Gastroesophageal sphincter (tissue), 4 donors: ENCODE results near the gene C19orf38. TPM values are rescaled to one million over a fixed set of nuclear protein-coding genes. Genes with fewer than 3 reads are reported as not detected.

ENCODE experiments used
- ATAC-seq: fragments of 150-250 bp; one replicate; pipeline ENCODE4 v1.9.1; 2016; ENCODE audit warnings: mild to moderate bottlenecking, moderate library complexity
- H3K27ac ChIP-seq, 4 donors: fragments of 200-600 bp; sonication (generic) in 3 of 4; 1 replicate in 3 of 4; 2 replicates in 1 of 4; pipeline ENCODE4 v1.5.1; 2016 to 2019
- H3K27me3 ChIP-seq: fragments of 200-600 bp; sonication (generic); one replicate; pipeline ENCODE4 v1.5.1; 2019
- H3K36me3 ChIP-seq, 2 donors: fragments of 200-600 bp; sonication (generic); one replicate each; pipeline ENCODE4 v1.5.1; 2019; ENCODE audit warnings: control low read depth in 1 of 2
- H3K4me1 ChIP-seq, 3 donors: fragments of 200-600 bp; sonication (generic); 1 replicate in 2 of 3; 2 replicates in 1 of 3; pipeline ENCODE4 v1.5.1; 2016 to 2019; ENCODE audit warnings: control low read depth in 2 of 3
- H3K4me3 ChIP-seq, 2 donors: fragments of 200-600 bp; sonication (generic); one replicate each; pipeline ENCODE4 v1.5.1; 2019; ENCODE audit warnings: mild to moderate bottlenecking in 1 of 2, moderate library complexity in 1 of 2
- H3K9me3 ChIP-seq, 3 donors: fragments of 200-600 bp; sonication (generic); one replicate each; pipeline ENCODE4 v1.5.1; 2017 to 2019; ENCODE audit warnings: control low read depth in 2 of 3
- CTCF ChIP-seq, 4 experiments: fragments of 200-600 bp in 2 of 4; fragments of 450-650 bp in 2 of 4; sonication (generic) in 1 of 4; IDR thresholded peaks; one replicate each; pipeline ENCODE4 v1.5.1; 2017 to 2019; ENCODE audit warnings: antibody characterized with exemption in 4 of 4, mild to moderate bottlenecking in 2 of 4, moderate library complexity in 2 of 4
- EP300 ChIP-seq: sonication (generic); formaldehyde crosslinking; IDR thresholded peaks from one replicate; pipeline ENCODE4 v1.6.1; 2017; ENCODE audit warnings: antibody characterized with exemption, mild to moderate bottlenecking
- POLR2A ChIP-seq, 2 donors: fragments of 450-650 bp; IDR thresholded peaks; one replicate each; pipeline ENCODE4 v1.6.1; 2017; ENCODE audit warnings: antibody characterized with exemption in 2 of 2, mild to moderate bottlenecking in 2 of 2, moderate library complexity in 1 of 2
- POLR2AphosphoS5 ChIP-seq: sonication (generic); formaldehyde crosslinking; IDR thresholded peaks from one replicate; pipeline ENCODE4 v1.6.1; 2017; ENCODE audit warnings: antibody characterized with exemption
- WGBS, 2 donors: methylation state at CpG; one replicate each; pipeline ENCODE4 v1.1.5; 2018; ENCODE audit warnings: low coverage in 1 of 2; 5-methylcytosine and 5-hydroxymethylcytosine counted together
- total RNA-seq, 4 donors: library from RNA; depleted of rRNA; stranded (reverse); fragments of >200 nt; gene quantifications; one replicate each; pipeline ENCODE4 v1.1.0, GENCODE V29; 2016

C19orf38 gene
- total RNA-seq, 4 donors from 2014 or later: 0.89 to 3.1 (median 2.1) TPM; not detected in 1

- no peak for ATAC-seq
- Histone ChIP-seq H3K9me3 (peaks cover 0 to 18% (median 0%) of the 10 kb centered on the region in 3 donors), H3K4me1 (no peaks in the 10 kb centered on the region), H3K36me3 (no peaks in the 10 kb centered on the region), H3K4me3 (no peak overlapping the region), H3K27ac (no peak overlapping the region), H3K27me3 (peaks cover 30% of the 10 kb centered on the region)
- no peak for TF ChIP-seq CTCF (IDR thresholded peaks at IDR 0.05)
- TF ChIP-seq POLR2AphosphoS5: no peak
- no peak for TF ChIP-seq EP300
- no peak for TF ChIP-seq POLR2A (IDR thresholded peaks at IDR 0.05)
- 75 to 83% methylated on average over 2 of the region's 2 CpGs for WGBS, 2 donors
These were observed 1.6 kb upstream of the C19orf38 start for GRCh38 chr19:10846500-10847202.

GRCh38 chr19:10850631-10851030 is 2.4 kb downstream of the C19orf38 start:
- Histone ChIP-seq H3K9me3 (peaks cover 0 to 15% (median 0%) of the 10 kb centered on the region in 3 donors), H3K36me3 (no peaks in the 10 kb centered on the region), H3K4me3 (no peak overlapping the region), H3K27me3 (peaks cover 30% of the 10 kb centered on the region), H3K27ac (no peak overlapping the region), H3K4me1 (no peaks in the 10 kb centered on the region)
- no peak for TF ChIP-seq POLR2A (IDR thresholded peaks at IDR 0.05)
- TF ChIP-seq POLR2AphosphoS5: no peak
- TF ChIP-seq CTCF (IDR thresholded peaks at IDR 0.05): no peak
- no peak for TF ChIP-seq EP300
- no peak for ATAC-seq
- WGBS, 2 donors: 82 to 98% methylated on average over 4 of the region's 5 CpGs

- no peak overlapping the region for H3K4me3 ChIP-seq
- H3K36me3 ChIP-seq: no peaks in the 10 kb centered on the region
- no peak overlapping the region for H3K27ac ChIP-seq
- no peak for ATAC-seq
- WGBS, 2 donors: 74 to 78% methylated on average over 6 of the region's 7 CpGs
- H3K27me3 ChIP-seq: peaks cover 30% of the 10 kb centered on the region
- TF ChIP-seq POLR2A (IDR thresholded peaks at IDR 0.05) (no peak), EP300 (no peak), CTCF (IDR thresholded peaks at IDR 0.05) (no peak), POLR2AphosphoS5 (no peak)
- no peaks in the 10 kb centered on the region for H3K9me3 ChIP-seq
- H3K4me1 ChIP-seq: no peaks in the 10 kb centered on the region
These were observed 4.0 kb downstream of the C19orf38 start for GRCh38 chr19:10852098-10852800.

- no peaks in the 10 kb centered on the region for H3K36me3 ChIP-seq
- no peak for TF ChIP-seq POLR2A (IDR thresholded peaks at IDR 0.05)
- no peak for TF ChIP-seq CTCF (IDR thresholded peaks at IDR 0.05)
- TF ChIP-seq POLR2AphosphoS5: no peak
- TF ChIP-seq EP300: no peak
- ATAC-seq: no peak
- H3K4me3 ChIP-seq: no peak overlapping the region
- peaks cover 30% of the 10 kb centered on the region for H3K27me3 ChIP-seq
- WGBS, 2 donors: 61 to 66% methylated on average over 3 to 6 of the region's 7 CpGs
- H3K9me3 ChIP-seq: no peaks in the 10 kb centered on the region
- no peak overlapping the region for H3K27ac ChIP-seq
- H3K4me1 ChIP-seq: no peaks in the 10 kb centered on the region
These were observed 4.7 kb downstream of the C19orf38 start for GRCh38 chr19:10852941-10853340.
